Activated T-helper 1 cell treated with Interleukin-2 at 50 U/mL for 16 hours (primary cell): ENCODE data around the gene IBA57.
"Not testable (repeated sequence)": the region's sequence is repeated elsewhere in the genome, so short reads cannot be mapped to it uniquely, and the experiment has no call there.

Source experiments
- DNase-seq: peaks from one replicate; pipeline ENCODE4 v3.0.0-alpha.2; 2020; ENCODE audit warnings: low read depth

The IBA57 gene

GRCh38 chr1:228212966-228213844, 47.6 kb downstream of the IBA57 start:
- peak; percentile 83 for DNase-seq

GRCh38 chr1:228213917-228214808, 48.6 kb downstream of the IBA57 start:
- no peak for DNase-seq

- DNase-seq = no peak
Measured at GRCh38 chr1:228214921-228215662, 49.5 kb downstream of the IBA57 start.

GRCh38 chr1:228215663-228216116, 50.1 kb downstream of the IBA57 start:
- DNase-seq = no peak

- no peak for DNase-seq
Measured at GRCh38 chr1:228216371-228217320, 51.0 kb downstream of the IBA57 start.

GRCh38 chr1:228217551-228218344, 52.1 kb downstream of the IBA57 start:
- DNase-seq = no peak

GRCh38 chr1:228218513-228219244, 53.1 kb downstream of the IBA57 start:
- no peak for DNase-seq

GRCh38 chr1:228219245-228219961, 53.8 kb downstream of the IBA57 start:
- DNase-seq = no peak

- DNase-seq = no peak
Measured at GRCh38 chr1:228219962-228220780, 54.6 kb downstream of the IBA57 start.

- DNase-seq = not testable (repeated sequence)
Measured at GRCh38 chr1:228221097-228221496, 55.5 kb downstream of the IBA57 start.

GRCh38 chr1:228222548-228222947, 56.9 kb downstream of the IBA57 start:
- no peak for DNase-seq

GRCh38 chr1:228224198-228225164, 58.9 kb downstream of the IBA57 start:
- no peak for DNase-seq

GRCh38 chr1:228225165-228225710, 59.6 kb downstream of the IBA57 start:
- no peak for DNase-seq

- no peak for DNase-seq
Measured at GRCh38 chr1:228225740-228226139, 60.1 kb downstream of the IBA57 start.

- no peak for DNase-seq
Measured at GRCh38 chr1:228226141-228226874, 60.7 kb downstream of the IBA57 start.
